SIG-M5 treated with dmso at 0.1 percent for 504 hours (cell line): ENCODE data around the gene AARSD1.
"Not testable (repeated sequence)": the region's sequence is repeated elsewhere in the genome, so short reads cannot be mapped to it uniquely, and the experiment has no call there.

Experiments
- DNase-seq: peaks from one replicate; lab custom pipeline; 2025; ENCODE audit not compliant: unreplicated experiment; lab: John Stamatoyannopoulos, UW

The AARSD1 gene, protein sequence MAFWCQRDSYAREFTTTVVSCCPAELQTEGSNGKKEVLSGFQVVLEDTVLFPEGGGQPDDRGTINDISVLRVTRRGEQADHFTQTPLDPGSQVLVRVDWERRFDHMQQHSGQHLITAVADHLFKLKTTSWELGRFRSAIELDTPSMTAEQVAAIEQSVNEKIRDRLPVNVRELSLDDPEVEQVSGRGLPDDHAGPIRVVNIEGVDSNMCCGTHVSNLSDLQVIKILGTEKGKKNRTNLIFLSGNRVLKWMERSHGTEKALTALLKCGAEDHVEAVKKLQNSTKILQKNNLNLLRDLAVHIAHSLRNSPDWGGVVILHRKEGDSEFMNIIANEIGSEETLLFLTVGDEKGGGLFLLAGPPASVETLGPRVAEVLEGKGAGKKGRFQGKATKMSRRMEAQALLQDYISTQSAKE

DNA sequence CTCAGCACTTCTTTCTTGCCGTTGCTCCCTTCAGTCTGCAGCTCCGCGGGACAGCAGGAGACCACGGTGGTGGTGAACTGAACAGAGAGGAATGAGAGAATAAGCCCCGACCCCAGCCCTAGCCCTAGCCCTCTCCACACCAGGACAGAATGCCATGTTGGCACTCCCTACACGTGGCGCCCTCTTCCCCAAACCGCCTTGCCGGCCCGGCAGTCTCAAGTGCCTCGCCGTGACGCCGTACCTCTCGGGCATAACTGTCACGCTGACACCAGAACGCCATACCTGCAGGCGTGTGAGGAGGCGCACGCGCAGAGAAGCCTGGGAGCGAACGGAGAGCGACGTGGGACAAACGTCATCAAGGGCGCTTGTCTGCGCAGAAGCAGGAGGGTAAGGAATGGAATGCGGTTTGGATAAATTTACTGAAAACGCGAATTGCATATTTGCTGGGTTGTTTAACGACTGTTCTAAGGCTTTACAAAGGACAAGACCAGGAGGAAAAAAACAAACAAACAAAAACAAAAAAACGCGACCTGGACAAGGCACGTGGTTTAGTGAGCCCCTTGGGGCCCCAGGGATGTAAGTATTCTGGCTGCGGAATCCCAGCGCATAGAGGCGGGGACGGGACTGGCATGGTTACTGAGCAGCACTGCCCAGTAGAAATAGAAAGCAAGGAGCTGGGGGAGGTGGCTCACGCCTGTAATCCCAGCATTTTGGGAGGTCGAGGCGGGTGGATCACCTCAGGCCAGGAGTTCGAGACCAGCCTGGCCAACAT, at the start of gene AARSD1:
AARSD1 (minus strand) TSS at position 294 of the 772 bp plus-strand sequence; CDS start at position 280, 14 bp downstream.
- DNase-seq: peak; percentile 93

DNA sequence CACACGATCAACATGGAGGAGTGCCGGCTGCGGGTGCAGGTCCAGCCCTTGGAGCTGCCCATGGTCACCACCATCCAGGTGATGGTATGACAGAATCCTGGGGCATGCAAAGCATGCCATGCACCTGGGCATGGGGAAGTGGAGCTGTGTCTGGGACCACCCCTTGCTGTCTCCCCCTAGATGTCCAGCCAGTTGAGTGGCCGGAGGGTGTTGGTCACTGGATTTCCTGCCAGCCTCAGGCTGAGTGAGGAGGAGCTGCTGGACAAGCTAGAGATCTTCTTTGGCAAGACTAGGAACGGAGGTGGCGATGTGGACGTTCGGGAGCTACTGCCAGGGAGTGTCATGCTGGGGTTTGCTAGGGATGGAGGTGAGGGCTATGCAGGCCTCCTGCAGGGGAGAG, 49.0 kb upstream of the AARSD1 start:
- no peak for DNase-seq

DNA sequence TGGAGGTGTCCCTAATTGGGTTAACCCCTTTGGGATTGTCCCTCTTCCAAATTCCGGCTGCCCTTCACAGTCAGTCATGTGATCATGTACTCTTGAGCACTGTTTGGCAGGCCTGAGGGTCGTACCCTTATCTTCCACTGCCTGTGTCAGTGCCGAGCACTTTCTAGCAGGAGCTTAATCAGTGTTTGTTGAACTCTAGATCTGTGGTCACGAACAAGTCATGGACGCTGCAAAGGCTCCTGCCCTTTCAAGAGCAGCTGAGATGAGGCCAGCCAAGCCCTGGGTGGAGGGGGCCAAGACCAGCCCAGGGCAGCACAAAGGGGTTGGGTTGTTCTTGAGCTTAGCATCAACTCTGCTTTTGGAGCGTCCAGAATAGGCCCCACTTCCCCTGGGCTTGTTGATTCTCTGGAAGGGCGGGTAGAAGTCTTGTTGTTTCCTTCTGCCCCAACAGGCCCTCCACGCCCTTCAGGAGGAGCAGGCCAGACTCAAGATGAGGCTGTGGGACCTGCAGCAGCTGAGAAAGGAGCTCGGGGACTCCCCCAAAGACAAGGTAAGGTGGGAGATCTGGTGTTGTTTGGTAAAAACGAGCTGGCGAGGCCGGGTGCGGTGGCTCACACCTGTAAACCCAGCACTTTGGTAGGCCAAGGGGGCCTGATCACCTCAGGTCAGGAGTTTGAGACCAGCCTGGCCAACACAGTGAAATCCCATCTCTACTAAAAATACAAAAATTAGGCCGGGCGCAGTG, 47.6 kb upstream of the AARSD1 start:
- no peak for DNase-seq

DNA sequence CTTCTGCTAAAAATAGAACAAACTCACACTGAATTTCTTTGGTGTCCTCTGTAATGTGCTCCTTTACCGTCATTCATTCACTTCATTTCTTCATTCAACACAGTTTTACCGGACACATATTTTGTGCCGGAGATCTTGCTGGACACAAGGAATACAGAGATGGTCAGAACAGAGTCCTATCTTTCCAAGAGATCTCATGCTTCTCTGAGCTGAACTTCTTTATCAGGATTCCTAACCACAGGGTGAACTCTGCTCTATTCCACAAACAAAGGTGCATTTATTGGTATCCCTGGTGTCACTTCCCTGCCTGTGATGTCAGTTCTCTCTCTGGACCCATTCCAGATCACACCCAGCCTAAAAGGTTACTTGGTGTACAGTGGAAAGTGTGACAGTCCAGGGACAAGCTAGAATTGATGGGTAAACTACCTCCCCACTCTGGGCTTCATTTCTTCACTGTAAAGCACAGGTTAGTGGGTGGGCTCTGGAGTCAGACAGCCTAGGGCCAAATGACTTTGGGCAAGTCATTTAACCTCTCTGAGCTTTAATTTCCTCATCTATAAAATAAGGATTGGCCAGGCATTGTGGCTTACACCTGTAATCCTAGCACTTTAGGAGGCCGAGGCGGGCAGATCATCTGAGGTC, 46.5 kb upstream of the AARSD1 start:
- no peak for DNase-seq

DNA sequence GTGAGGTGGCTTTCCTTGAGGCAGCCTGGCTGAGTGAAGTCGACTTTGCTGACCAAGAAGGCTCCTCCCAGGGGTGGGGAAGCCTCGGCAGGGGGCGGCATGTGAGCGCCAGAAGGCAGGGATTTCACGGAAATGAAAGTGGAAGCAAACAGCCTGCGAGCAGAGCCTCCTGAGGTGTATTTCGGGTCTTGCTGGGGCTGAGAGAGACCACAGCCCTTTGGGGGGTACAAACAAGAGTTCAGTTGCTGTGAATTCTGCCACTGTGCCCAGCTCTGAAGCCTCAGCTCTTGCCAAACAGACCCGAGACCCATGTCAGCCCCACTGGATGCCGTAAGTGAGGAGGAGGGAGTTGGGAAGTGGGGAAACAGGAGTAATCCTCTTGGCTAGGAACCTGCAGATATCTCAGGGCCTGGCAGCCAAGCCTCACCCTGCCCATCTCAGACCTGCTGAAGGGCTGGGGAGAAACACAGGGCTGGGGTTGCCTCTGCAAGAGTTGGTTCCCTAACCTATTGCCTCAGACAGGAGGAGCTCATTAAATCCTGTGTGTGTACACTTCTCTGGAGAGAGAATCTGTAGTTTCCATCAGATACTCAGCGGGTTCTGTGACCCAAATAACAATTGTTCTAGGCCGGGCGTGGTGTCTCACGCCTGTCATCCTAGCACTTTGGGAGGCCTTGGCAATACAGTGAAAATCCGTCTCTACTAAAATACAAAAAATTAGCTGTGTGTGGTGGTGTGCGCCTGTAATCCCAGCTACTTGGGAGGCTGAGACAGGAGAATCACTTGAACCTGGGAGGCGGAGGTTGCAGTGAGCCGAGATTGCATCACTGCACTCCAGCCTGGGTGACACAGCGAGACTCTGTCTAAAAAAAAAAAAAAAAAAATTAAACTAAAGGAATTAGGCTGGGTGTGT, 42.6 kb upstream of the AARSD1 start, which contains the start of gene IFI35:
IFI35 (plus strand) TSS at position 146 of the 913 bp plus-strand sequence; CDS start at position 310, 164 bp downstream.
- DNase-seq: peak; percentile 88

DNA sequence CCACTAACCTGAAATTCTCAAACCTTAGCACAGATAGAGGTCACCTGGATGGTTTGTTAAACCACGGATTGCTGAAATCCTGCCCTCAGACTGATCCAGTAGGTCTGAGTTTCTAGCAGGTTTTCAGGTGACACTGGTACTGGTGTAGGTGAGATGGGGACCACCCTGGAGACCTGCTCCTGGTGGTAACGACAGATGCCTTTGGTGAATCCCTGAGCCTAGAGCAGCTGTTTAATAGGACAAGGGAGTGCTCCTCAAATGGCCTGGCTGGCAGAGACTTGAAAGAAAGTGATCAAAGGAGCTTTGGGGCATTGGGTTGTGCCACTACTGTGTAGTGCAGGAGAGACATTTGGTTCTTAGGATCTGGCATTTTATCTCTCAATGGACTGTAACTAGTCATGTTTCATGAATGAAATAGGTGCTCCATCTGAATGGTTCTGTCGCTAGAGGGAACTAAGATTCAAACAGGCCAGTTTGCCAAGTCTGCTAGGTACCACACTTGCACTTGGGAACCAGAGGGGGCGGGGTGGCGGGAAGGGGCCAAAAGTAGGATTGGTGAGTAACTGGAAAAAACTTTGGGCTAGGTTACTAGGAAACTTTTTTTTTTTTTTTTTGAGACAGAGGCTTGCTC, 39.4 kb upstream of the AARSD1 start:
- no peak for DNase-seq

DNA sequence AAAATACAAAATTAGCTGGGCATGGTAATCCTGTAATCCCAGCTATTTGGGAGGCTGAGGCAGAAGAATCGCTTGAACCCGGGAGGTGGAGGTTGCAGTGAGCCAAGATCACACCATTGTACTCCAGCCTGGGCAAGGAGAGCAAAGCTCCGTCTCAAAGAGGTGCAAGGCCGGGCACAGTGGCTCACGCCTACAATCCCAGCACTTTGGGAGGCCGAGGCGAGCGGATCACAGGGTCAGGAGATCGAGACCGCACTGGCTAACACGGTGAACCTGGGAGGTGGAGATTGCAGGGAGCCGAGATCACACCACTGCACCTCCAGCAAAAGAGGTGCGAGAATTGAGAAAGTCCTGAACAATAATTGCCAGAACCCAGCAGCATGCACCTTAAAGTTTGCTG, 36.6 kb upstream of the AARSD1 start:
- not testable (repeated sequence) for DNase-seq

DNA sequence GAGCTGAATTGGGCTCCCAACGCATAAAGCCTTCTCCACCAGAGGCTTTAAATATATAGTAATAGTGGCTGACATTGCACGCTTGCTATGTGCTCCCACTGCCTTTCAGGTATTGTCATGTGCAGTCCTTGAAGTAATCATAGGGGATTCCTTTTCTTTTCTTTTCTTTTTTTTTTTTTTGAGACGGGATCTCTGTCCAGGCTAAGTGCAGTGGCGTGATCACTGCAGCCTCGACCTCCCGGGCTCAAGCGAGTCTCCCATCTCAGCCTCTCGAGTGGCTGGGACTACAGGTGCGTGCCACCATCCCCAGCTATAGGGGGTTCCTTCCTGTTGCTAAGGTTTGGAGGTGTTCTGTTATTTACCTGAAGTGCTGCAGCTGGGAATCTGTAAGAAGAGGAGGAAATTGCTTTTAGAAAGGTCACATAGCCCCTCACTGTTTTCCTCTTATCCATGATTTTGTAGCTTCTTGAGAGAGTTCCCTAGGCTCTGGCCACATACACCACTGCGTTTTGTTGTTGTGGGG, 34.8 kb upstream of the AARSD1 start:
- DNase-seq: no peak

DNA sequence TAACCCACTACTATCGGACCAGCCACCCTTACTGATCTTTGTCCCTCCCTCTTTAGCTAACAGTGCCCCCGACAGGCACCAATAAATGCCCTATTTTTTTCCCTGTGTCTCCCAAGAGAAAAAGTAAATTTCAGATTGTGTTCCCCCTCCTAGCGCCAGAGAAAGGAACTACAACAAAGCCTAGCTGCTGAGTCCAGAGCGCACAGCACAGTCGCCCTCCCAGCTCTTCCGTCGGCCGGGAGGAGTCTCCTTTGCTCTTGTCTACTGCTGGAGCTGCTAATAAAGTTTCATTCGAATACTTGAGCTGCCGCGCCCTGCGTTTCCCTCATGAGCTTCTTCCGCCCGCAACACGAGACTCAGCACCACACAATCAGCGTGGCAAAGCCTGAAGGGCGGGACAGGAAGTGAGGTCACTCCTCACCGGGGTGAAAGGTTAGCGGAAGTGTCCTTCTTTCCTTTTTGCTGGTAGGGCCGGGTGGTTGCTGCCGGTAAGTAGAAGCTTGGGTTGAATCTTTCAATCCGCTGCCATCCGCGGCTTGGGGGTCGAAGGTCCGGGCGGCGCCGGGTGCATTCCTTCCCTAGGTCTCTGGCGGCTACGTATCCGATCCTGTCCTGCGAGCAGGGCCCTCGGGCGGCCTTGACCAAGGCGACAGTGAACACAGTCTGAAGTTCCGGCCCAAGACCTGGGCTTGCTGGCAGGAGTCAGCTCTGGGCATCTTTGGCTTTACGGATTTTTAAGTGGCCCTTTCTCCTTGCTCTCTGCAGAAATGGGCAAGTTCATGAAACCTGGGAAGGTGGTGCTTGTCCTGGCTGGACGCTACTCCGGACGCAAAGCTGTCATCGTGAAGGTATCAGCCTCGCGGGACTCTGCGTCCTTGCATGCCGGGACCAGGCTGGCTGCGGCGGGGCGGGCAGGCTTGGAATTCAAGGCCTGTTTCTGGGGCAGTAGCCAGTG, 34.0 kb upstream of the AARSD1 start, which contains the start of gene RPL27:
RPL27 (plus strand) TSS at position 436 of the 955 bp plus-strand sequence; CDS start at position 768, 332 bp downstream.
- DNase-seq: peak; percentile 100

DNA sequence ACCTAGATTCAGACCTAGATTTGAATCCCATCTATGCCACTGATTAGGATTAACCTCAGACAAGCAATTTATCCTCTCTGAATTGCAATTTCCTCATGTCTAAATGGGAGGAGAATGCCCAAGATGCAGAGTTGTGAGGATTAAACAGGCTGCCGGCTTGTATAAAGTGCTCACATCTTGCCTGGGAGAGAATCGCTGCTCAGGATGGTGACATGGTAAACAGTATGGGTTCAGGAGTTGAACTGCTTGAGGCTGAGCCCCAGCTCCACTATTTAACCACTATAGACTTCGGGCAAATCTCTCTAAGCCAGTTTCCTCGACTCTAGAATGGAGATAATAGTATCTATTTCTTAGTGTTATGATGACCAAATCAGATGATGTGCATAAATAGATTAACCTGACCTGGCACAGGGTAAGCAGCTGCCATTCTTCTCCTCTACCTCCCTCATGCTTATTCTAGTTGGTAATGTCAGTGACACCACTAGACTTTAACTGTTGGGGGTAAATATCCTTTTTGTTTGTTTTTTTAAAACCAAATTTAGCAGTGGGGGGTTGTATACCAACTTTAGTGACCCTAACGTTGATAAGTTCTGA, 33.2 kb upstream of the AARSD1 start:
- DNase-seq: no peak

DNA sequence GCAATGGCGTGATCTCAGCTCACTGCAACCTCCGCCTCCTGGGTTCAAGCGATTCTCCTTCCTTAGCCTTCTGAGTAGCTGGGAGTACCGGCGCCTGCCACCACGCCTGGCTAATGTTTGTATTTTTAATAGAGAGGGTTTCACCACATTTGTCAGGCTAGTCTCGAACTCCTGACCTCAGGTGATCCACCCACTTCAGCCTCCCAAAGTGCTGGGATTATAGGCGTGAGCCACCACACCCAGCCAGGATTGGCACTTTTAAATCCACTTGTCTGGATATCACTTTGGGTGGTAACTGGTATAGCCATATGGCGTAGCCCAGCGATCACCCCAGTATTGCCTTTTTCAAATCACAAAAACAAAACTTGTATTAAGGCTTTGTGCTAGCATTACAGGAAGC, 29.7 kb upstream of the AARSD1 start:
- DNase-seq: not testable (repeated sequence)

DNA sequence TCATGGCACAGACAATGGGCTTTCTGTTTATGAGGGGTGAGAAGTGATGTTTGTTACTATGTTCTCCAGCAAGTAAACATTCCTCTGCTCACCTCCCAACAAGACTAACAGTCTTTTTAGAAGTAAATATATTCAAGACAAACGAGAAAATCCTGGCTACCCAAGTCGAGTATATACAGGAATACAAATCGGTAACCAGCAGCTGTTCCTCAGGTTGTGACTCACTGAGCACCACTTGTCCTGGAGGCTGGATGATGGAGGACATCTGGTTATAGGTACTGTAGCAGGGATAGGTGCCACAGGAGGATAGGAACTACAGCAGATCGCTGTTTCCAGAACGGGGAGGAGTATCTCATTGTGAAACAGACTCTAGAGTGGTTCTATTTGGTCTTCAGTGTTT, 28.6 kb upstream of the AARSD1 start:
- no peak for DNase-seq

DNA sequence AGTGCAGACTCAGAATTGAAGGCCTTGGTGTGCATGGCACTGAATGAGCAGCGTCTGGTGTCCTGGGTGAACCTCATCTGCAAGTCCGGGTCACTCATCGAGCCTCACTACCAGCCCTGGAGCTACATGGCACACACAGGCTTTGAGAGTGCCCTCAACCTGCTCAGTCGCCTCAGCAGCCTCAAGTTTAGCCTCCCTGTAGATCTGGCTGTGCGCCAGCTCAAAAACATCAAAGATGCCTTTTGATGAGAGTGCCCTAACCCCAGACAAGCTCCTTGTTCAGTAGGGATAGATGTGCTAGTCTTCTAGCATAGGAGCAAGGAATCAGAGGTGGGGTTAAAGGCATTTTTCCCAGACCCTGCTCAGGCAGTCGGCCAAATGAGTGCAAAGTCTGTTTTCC, 27.2 kb upstream of the AARSD1 start:
- DNase-seq: no peak

DNA sequence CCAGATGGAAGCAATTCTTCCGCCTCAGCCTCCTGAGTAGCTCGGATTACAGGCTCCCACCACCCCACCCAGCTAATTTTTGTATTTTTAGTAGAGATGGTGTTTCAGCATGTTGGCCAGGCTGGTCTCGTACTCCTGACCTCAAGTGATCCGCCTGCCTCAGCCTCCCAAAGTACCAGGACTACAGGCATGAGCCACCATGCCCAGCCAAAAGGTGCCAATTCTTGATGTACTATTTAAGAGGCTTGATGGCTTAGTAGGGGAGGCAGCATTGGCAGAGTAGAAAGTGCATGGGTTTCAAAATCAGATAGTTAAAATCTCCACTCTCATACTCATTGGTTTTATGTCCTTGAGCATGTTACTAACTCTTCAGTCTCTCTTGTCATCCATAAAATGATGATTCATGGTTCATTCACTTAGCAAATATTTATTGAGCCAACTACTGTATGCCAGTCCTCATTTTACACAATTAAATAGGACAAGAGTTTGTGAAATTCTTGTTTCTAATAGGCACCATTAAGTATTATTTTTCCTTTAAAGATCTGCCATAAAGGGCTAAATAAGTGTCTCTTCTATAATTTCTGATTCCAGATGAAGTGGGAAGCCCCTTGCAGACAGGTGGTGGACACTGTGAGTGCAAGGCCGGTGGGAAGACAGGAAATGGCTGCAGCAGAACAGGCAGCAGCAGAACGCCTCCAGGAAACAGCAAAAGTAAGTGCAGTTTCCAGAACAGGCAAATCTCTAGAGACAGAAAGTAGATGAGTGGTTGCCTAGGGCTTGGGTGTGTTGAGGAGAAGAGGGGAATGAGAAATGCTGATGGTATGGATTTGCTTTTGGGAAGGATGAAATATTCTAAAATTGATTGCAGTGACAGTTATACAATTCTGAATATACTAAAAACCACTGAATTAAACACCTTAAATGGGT, 25.7 kb upstream of the AARSD1 start:
- DNase-seq: no peak

DNA sequence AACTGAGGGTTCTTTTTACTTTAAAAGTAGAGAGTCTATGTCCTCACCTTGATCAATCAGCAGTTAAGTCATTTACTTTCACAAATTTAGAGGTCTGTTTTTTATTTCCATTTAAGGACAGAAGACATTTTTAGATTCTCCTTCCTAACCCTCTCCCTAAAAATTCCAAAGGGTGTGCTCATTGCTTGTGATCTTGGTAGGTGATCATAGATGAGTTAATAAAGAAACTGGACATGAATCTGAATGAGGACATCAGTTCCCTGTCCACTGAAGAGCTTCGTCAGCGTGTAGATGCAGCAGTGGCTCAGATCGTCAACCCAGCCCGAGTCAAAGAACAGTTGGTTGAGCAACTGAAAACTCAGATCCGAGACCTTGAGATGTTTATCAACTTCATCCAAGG, 24.9 kb upstream of the AARSD1 start:
- no peak for DNase-seq

DNA sequence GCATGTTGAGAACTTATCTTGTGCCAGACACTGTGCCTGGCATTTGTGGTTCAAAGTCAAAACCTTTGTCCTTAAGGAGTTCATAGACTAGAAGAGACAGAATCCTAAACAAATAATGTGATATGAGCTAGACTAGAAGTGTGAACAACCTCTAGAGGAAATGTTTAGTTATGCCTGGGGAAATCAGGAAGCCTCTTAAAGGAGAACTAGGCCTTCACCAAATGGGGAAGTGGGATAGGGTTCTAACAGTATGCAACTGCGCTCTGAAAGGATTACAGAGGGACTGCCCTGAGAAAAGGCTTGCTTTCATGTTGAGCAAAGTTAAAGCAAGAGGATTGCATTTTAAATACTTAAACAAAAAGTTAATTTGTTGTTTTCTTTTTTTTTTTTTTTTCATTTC, 21.0 kb upstream of the AARSD1 start:
- DNase-seq: peak; percentile 96
